Epidermal melanocyte (primary cell): Measurements from ENCODE around the gene TTLL13.
"Not testable (repeated sequence)": the region's sequence is repeated elsewhere in the genome, so short reads cannot be mapped to it uniquely, and the experiment has no call there.

ENCODE experiments used
- DNase-seq: peaks from one replicate; pipeline ENCODE4 v3.0.0; 2011; ENCODE audit warnings: low spot score; ENCODE audit not compliant: insufficient read length

The TTLL13 gene

DNA sequence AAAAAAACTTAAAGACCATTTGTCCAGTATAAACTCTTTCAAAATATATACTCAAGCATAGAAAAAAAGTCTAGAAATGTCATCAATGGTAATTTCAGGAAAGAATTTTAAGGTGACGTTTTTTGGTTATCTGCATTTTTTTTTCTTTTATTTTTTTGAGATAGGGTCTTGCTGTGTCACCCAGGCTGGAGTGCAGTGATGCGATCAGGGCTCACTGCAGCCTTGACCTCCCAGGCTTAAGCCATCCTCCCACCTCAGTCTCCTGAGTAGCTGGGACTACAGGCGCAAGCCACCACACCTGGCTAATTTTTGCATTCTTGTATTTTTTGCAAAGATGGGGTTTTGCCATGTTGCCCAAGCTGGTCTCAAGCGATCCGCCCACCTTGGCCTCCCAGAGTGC, 31.4 kb downstream of the TTLL13 start:
- DNase-seq = not testable (repeated sequence)

DNA sequence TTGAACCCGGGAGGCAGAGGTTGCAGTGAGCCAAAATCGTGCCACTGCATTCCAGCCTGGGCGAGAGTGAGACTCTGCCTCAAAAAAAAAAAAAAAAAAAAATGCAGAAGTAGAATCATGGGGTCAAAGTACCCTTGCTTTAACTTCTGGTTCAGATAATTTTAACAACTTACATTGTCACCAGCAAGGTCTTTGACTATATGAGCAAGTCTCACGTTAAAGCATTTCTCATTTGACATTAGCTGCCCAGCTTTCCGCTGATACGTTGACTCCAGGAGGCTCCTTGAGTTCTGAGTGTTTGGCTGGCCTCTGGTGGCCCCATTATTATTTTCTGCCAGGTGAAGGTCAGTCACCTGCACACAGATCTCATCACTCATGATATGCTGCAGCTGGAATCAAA, 32.3 kb downstream of the TTLL13 start:
- DNase-seq = not testable (repeated sequence)

DNA sequence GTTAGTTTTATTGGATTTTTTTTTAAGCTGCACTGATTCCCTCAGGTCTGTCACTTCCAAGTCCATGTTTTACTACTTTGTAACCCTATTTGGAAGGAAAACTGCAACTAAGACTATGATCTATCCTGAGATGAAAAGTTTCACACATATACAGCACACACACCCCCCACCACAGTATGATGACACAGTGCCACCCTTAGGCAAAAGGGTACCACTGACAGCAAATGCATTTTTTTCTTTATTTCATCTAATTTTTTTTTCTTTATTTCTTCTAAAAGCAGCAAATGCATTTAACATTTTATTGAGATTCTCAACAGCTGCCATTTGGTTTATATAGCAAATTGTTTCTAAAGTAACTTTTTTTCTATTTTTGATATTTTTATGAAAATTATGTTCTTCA, 37.3 kb downstream of the TTLL13 start:
- DNase-seq = no peak

DNA sequence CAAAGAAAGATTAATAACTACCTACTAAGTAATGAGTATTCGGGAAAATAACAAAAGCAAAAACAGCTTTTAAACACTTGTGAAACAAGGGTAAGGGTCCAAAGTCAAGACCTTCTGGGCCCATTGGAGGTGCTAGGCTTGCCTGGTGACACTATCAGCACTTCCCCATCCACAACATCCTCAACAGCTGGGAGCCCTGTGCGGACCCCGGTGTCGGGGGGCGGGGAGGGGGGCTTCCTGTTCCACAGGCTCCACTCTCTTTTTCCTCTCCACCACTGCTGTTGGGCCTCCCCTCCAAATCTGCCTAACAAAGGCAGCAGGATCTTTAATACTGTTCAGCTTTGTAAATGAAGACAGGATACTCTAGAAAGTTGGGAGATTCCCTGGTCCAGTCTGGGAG, 37.7 kb downstream of the TTLL13 start:
- no peak for DNase-seq

- no peak for DNase-seq
Measured at GRCh38 chr15:90287946-90288345, 38.6 kb downstream of the TTLL13 start.

DNA sequence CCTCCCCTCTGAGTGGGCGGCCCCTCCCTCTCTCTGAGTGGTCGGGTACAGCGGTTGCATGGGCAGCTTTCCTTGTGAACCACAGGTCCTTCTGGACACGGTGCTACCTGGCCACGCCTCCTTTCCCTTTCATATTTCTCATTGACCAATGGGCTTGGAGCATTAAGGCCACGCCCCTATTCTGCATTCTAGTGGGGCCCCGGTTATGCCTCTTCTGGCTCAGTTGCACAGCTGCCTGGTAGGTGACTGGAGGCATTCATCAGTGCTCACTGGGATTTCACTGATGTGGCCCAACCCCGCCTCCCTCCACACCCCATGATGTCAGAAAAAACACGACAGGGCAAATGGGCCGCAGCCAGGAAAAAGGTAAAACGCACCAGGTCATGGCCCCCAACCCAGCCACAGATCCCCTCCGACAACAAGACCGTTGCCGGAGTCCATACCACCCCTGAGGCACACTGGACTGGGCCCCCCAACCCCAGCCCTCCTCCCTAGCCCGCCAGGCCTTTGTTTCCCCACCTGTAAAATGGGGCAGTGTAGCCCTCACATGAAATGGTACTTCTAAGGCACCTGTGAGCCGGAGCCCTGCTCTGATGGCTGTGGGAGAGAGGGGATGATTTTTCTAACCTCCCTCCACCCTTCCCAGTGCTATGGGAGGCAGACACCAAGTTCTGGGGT, 42.5 kb downstream of the TTLL13 start:
- DNase-seq = no peak

DNA sequence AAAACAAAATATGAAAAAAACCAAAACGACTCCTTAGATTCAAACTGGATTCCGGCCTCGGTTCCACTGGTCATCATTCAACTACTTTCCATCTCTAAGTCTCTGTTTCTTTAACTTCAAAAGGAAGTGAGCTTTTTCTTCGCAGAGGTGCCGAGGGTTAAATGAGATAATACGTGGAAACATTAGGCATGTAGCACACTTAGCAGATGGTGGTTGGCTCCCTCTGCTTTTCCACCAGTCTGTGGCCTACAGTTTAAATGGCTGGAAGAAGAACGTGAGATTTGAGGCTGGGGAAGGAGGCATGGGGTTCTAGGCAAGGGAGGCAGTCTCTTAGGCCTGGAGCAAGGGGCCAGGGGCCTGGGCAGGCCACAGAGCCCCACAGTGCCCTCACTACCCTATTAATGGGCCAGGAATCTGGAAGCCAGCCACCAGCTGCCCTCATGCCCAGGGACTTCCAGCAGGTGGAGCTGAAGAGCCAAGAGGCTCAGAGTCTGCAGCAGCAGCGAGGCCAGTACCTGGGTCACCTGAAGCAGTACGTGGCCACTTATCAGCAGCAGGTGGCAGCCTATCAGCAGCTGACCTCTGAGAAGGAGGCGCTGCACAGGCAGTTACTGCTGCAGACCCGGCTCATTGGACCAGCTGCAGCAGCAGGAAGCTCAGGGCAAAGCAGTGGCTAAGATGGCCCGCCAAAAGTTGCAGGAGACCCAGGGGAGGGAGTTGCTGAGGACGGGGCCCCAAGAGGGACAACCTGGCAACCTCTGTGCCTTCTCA, 43.9 kb downstream of the TTLL13 start:
- DNase-seq = not testable (repeated sequence)

- DNase-seq = no peak
Measured at GRCh38 chr15:90294159-90294558, 44.8 kb downstream of the TTLL13 start.

GRCh38 chr15:90294601-90295269, 45.4 kb downstream of the TTLL13 start:
- no peak for DNase-seq

DNA sequence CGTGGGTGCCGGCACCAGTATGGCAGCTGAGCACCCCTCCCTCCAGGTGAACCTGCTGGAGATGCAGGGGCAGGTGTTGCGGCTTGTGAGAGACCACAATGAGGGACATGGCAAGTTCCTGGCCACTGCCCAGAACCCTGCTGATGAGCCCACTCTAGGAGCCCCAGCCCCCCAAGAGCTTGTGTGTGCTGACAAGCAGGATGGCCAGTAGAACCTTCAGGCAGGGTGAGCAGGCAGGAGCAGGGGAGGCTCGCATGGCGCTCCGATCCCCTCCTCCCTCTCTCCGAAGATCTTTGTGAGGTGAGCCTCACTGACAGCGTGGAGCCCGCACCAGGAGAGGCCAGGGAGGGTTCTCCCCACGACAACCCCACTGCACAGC, 45.9 kb downstream of the TTLL13 start:
- DNase-seq = no peak

DNA sequence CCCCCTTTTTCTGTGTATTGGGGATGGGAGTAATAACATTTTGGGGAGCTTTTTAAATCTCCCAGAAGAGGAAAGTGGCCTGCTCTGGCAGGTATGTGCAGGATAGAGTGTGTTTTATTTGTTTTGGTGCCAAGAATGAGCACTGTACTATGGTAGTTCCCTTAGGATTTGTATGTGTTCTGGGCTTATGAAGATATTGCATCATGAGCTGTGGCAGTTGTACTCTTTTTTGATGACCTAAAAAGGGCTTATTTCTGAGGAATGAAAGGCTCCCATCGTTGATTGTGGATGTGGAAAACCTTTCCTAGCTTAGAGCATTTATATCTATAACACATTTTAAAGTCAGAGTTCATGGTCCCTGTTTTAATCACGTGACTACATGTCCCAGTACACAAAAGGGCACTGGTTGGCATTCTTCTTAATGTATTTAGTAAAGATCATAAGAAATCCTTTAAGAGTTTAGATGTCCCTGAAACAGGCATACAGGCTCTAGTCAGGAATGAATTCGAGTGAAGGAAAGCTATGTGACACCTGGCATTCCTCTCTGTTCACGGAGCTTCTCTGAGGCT, 47.0 kb downstream of the TTLL13 start:
- DNase-seq = not testable (repeated sequence)

- no peak for DNase-seq
Measured at GRCh38 chr15:90297021-90297420, 47.7 kb downstream of the TTLL13 start.

DNA sequence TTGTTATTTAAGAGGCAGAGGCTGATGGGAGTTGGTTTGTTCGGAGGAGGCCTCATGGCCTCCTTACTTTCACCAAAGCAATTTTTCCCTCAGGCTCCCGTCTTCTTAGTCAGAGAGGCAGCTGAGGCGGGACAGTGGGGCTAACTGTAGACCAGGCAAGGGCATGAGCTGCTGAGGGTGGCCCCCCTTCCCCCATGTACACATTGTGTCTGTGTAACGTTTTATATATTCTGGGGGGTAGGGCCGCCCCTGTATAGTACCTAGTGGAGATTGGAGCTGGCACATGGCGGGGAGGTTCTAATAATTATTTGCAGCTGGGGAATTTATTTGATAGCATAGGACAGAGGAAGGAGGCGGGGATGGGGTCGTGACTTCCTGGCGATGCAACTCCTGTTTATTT, 51.2 kb downstream of the TTLL13 start:
- no peak for DNase-seq

GRCh38 chr15:90300988-90301706, 51.8 kb downstream of the TTLL13 start:
- no peak for DNase-seq

DNA sequence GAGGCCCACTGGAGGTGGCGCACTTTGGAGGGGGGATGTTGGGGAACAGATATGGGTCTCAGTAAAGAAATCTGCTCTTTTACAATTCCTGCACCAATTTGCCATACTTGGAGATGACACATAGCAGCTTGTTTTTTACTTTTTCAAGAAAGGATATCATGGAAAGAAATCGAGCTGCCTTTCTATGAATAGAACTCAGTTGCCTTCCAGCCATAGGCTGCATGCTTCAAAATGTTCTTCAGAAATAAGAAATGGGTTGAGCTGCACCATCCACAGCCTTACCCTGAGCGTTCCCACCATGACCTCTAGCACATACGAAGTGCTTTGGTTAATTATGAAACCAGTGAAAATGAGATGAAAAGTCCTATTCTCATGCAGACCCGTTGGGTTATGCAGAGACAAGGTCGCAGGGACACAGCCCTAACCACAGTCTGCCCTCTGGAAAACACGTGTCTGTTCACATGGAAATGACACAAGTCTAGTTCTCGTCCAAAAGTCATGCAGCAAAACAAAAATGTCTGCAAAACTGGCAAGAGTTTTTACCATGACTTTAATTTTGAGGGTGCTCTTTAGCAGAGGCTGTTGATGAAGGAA, 52.4 kb downstream of the TTLL13 start:
- DNase-seq = no peak

DNA sequence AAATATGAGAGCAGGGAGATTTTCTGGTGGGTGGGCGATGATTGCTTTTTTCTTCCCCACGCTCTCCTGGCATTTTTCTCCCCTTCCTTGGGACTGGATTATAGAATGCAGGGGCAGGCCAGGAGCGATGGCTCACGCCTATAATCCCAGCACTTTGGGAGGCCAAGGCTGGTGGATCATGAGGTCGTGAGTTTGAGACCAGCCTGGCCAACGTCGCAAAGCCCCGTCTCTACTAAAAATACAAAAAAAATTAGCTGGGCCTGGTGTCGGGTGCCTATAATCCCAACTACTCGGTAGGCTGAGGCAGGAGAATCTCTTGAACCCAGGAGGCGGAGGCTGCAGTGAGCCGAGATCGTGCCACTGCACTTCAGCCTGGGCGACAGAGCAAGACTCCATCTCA, 56.0 kb downstream of the TTLL13 start:
- not testable (repeated sequence) for DNase-seq

DNA sequence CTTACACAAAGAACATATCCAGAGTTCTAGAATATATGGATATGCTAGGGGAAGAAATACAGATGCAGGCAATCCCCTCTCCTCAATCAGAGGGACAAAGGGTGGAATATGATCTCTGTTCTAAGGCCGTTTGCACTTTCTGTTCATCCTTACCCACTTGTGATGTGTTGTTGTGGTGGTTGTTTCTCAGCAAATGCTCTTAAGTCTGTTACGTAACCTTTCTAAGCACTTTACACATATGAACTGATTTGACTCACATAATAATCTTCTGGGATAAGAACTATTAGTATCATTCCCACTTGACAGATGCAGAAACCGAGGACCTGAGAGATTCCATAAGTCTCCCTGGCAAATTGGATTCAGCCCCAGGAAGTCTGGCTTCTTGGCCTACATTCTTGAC, 56.6 kb downstream of the TTLL13 start:
- DNase-seq = no peak

DNA sequence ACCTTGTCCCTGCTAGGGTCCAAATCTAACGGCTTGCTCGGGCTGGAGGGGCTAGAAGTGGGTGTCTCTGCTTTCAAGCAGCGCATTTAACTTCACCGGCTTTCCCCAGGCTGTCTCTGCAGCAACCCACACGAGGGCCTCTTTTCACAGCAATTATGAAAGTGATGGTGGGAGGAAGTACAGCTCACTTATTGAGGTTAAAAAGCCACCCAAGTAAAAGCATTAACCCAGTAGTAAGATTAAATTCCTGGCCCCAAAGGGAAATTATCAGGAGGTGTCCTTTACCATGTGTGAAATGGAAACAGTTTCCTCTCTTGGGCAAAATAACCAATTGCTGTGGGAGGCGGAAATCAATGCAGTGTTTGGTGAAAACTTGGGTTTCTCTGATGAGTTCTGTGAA, 57.2 kb downstream of the TTLL13 start:
- no peak for DNase-seq

- DNase-seq = no peak
Measured at GRCh38 chr15:90307661-90308060, 58.3 kb downstream of the TTLL13 start.

- no peak for DNase-seq
Measured at GRCh38 chr15:90309020-90309419, 59.7 kb downstream of the TTLL13 start.
